Raji (cell line): Measurements from ENCODE around the gene CHFR.

Source experiments
- POLR2A ChIP-seq: IDR thresholded peaks from 2 replicates; pipeline ENCODE4 v1.6.1; 2011; ENCODE audit warnings: low read depth, low read length, control low read depth; ENCODE audit not compliant: insufficient read depth

CHFR gene

DNA sequence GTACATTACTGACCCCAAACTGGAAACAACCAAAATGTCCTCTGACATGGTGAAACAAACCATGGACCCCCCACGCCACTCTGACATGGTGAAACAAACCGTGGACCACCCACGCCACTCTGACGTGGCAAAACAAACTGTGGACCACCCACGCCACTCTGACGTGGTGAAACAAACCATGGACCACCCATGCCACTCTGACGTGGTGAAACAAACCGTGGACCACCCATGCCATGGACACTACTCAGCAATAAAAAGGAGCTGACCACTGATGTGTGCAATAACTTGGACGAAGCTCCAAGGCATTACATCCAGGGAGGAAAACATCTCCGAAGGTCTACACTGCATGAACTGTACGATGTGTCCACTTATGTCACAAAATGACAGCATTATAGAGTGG is 55.6 kb downstream of the CHFR start:
- TF ChIP-seq POLR2A = no peak

DNA sequence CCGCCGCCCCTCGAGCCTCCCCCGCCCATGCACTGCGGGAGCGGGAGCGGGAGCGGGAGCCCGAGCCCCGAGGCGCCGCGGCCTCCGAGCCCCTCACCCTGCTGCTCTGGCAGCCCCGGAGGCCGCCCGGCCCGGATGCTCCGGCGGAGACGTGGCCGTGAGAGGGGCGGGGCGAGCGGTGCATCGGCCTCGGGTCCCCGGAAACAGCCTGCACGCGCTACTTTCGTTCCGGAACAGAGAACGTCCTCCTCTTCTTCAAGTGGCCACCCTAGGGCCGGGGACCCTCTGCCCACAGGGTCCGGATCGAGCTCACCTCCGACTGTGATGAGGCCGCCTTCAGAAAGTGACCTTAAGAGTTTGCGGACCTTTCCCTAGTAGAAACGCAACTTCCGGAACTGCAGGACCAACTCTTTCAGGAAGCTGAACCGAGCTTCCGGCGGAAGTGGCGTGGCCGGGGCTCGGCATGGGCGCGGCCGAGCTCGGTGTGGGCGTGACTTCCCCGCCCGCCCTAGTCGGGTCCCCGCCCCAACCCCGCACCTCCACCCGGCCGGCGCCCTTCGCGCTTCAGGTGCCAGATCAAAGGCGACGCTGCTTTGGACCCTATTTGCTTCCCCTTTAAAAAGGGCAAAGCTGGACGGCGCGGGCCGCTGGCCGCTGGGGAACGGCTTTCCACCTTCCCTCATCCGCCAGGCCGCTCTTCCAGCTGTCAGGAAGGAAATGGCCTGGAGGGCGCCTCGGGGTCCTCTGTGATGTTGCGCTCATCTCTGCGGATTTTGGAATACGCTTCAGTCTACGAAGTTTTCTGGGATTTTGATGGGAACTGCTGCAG is 58.5 kb downstream of the CHFR start, which contains the start of gene GOLGA3:
TSS of gene GOLGA3 (minus strand) at position 164 of the 829 bp plus-strand sequence. CDS start 6,741 bp downstream, outside the sequence.
- peak; percentile 62 for TF ChIP-seq POLR2A

DNA sequence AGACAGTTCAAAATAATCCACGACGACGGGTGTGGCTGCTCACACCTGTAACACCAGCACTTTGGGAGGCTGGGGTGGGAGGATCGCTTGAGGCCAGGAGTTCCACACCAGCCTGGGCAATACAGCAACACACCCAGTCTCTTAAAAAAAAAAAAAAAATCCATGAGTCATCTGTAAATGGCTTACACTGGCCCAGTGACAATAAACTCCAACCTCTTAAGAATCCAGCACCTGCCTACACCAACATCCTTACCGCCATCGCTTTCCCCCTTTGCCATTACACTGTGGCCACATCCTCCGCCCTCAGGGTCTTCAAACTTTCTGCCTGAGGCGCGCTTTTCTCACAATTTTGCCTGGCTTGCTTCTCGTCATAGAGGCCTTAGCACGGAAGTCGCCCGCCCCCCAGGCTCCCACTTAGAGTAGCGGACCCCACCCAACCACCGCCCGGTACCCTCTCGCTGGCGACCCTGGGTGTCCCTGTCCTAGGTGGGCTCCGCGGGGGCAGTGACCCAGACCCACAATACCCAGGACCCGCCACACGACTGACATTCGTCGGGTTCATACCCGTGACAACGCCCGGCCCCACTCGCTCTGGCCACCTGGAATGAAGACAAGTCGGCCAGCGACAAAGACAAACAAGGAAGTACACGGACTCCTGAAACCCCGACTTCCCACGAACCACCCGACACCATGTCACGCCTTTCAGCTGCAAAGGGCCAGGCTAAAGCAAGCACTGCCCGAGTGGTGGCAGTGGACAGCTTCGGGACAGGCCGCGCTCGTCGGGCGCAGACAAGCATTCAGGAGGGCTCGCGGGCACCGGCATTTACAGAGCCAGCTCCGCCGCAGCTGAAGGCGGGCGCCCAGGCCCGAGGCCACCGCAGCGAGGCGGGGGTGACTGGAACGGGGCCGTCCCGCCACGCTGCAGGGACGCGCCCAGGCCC is 59.4 kb downstream of the CHFR start:
- no peak for TF ChIP-seq POLR2A

DNA sequence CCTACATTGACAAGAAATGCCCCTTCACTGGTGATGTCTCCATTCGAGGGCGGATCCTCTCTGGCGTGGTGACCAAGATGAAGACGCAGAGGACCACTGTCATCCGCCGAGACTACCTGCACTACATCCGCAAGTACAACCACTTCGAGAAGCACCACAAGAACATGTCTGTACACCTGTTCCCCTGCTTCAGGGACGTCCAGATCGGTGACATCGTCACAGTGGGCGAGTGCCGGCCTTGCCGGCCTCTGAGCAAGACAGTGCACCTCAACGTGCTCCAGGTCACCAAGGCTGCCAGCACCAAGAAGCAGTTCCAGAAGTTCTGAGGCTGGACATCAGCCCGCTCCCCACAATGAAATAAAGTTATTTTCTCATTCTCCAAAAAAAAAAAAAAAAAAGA is 61.5 kb downstream of the CHFR start:
- no peak for TF ChIP-seq POLR2A

DNA sequence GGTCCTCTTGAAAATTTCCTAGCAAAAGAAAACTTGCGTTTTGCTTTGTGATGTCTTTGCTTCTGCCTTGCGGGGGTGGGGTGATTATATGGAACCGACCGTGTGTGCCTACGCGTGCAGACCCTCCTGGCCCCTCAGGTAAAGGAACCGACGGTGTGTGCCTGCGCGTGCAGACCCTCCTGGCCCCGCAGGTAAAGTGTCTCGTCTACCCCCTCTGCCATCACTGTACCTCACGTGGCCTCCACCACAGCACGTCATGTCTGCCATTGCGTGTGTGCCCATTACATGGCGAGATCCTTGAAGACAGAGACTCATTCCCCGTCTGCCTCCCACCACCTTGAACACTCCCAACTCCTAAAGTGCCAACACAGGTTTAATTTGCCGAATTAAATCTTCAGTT is 62.3 kb downstream of the CHFR start:
- TF ChIP-seq POLR2A = no peak

DNA sequence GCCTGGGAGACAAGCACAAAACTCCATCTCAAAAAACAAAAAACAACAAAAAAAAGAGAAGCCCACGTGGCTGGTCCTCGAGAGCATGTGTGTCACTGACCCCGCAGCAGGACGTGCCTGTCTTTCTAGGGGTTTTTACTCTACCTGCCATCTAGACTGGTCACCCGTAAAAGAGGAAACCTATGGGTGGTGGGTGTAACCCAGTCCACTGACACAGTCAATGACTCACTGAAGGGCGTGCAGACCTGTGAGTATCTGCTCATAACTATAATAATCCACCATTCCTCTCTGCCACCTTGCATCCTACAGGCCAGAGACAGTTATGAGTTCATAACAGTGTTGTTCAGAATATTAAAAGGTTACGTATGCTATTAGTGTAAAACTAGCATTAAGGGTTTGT is 63.4 kb downstream of the CHFR start:
- TF ChIP-seq POLR2A = no peak

DNA sequence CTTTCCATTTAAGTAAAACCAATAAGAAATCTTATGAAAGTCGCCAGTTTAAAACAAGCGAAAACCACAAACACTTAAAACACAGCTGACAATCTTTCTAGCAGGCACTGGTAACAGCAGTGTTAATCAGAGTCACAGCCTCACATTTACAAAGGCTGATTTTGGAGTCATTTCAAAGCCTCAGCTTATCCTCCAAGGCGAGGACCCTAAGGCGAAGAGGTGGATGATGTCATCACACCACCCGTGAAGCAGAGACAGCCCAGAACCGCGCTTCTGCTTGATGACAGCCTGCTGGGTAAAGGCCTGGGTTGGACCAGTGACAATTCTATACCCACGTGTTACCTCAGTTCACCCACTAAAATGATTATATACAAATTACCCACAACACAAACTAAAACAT is 68.8 kb downstream of the CHFR start:
- TF ChIP-seq POLR2A = no peak

DNA sequence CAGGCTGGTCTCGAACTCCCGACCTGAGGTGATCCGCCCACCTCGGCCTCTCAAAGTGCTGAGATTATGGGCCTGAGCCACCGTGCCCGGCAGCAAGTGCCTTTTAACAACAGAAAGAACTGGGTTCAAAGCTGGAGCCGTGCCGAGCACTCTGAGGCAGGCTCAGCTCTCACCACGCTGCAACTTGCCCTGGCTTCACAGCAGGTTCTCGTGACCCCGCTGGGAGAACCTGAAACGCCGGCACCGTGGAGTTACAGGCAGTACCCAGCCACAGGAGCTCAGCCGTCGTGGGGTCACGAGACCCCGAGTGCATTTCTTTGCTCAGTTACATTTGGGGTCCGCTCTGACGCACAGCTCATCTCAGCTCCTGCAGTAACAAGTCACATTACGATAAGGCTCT is 73.2 kb downstream of the CHFR start:
- no peak for TF ChIP-seq POLR2A

DNA sequence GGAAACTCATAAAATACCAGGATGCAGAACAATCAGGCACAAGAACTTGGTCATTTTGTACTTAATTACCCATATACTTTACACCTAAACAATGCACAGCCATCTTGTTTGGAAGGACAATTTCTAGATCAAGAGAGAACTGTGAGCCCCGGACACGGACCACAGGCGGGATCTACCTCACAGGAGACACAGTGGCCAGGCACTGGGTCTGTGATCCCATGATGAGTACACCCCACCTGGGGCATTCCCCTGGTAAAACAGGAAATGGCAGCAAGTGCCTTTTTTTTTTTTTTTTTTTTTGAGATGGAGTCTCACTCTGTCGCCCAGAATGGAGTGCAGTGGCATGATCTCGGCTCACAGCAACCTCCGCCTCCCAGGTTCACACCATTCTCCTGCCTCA is 74.0 kb downstream of the CHFR start:
- TF ChIP-seq POLR2A = no peak

DNA sequence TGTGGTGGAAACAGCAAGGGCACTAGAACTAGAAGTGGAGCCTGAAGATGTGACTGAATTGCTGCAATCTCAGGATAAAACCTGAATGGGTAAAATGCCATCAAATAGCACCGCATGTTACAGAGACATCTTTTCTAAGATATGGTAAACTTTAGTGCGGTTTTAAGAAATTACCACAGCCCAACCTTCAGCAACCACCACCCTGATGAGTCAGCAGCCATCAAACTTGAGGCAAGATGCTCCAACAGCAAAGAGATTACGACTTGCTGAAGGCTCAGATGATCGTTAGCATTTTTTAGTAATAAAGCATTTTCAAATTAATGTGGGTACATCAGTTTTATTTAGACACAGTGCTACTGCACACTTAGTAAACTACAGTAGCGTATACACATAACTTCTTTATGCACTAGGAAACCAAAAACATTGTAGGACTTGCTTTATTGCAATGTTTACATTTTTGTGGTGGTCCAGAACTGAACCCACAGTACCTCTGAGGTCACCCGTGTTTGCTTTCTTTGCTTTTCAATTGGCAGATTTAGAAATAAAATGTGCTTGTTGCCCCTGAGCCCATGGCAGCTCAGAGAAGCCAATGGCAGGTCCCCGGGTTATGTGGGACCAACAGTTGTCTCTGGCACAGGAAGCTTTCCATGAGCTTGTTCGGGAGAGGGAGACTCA is 74.6 kb downstream of the CHFR start:
- TF ChIP-seq POLR2A = no peak

DNA sequence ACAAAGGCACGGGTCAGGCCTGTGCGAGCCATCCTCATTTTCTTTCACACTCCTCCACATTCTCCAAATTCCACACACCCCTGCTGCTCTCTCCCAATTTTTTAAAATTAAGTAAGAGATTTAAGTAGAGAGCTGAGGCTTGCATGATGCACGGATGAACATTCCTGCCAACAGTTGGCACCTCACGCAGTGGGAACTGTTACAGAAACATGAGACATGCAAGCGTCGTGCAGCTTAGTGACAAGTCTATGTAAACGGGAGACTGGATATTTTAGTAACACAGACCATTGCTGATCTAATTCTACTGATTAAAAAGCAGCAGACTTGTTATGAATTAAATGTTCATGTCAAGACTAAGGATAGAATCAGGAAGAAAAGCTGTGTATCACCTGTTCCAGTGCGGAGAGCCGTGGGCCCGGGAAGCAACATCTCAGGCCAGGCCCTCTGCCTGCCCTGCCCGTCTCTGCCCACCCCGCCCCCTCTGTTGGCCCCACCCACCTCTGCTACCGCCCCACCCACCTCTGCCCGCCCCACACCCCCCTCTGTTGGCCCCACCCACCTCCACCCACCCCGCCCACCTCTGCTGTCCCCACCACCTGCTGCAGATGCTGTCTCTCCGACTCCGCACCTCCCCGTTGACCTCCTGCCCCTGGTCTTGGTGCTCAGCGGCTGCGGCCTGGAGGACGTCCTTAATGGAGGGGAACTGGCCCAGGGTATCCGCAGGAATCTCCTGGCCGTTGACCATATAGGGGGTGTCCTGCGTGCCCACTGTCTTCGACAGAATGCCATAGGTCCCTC is 79.9 kb downstream of the CHFR start:
- no peak for TF ChIP-seq POLR2A

DNA sequence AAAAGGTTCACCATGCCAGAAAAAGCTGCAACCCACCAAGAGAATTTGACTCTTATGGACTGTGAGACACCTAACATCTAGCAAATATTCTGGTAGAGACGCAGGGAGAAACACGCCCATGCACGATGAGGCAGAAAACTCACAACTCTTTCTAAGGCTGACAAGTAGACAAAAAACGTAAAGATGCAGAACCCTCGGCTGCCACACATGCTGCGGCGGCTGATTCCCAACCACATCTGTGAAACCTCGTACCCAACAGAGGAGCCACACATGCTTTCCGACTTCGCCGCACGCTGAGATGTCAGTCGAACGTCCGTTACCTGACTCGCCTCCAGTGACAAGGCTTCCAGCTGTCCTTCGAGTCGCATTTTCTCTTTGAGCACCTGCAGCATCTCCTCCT is 80.5 kb downstream of the CHFR start:
- no peak for TF ChIP-seq POLR2A

DNA sequence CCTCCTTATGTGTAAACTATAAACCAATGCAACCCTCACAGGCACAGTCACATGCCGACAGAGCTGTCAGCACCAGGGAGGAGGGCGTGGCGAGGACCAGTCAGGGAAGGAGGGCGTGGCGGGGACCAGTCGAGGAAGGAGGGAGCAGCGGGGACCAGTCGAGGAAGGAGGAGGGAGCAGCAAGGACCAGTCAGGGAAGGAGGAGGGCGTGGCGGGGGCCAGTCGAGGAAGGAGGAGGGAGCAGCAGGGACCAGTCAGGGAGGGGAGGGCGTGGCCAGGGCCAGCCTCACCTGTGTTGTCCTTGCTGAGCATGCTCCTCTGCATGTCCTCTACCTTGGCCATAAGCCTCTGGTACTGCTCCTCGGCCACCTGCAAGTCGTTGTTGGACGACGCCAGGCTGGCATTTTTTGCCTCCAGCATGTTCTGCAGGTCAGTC is 83.0 kb downstream of the CHFR start:
- TF ChIP-seq POLR2A = no peak

DNA sequence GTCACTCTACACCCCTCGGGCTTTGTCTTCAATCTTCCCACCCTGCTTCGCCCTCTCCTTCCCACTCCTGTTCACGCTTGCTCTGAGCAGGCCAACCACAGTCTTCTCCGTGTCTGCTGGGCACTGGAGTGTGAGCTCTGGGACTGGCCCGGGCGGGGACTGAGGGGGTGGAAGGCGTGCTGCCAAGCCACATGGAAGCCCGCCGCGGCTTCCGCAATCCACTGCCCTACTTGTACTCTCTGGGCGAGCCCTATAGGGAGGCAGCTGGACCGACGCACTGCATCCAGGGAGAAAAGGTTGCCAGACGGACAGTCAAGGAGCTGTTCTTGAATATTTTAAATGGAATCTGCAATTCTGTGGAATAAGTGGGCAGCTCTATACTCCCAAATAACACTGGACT is 83.5 kb downstream of the CHFR start:
- TF ChIP-seq POLR2A = no peak
